NCI-H2171 treated with DMSO at 0.1 percent for 48 hours (cell line): ENCODE results near the gene SH3RF1.

Experiments used
- DNase-seq: peaks from one replicate; lab custom pipeline; 2025; lab: John Stamatoyannopoulos, UW

Gene SH3RF1

DNA sequence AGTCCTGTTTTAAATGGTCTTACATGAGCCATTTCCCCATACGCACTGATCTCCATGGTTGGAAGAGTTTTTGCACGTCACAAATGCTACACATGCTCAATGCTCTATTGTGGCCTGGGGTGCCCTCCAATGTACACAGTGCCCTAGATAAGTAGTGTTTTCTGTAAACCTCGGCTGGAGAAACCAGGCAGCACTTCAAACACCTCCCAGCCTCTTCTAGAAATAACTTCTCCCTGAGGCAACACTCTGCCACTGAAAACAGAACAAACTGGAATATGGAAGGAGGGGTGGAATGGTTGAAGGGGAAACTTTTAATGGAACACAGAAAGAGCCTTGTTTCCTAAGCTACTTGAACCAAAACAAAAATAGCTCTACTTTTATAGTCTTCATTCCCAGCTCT, 136.8 kb downstream of the SH3RF1 start:
- DNase-seq: no peak

DNA sequence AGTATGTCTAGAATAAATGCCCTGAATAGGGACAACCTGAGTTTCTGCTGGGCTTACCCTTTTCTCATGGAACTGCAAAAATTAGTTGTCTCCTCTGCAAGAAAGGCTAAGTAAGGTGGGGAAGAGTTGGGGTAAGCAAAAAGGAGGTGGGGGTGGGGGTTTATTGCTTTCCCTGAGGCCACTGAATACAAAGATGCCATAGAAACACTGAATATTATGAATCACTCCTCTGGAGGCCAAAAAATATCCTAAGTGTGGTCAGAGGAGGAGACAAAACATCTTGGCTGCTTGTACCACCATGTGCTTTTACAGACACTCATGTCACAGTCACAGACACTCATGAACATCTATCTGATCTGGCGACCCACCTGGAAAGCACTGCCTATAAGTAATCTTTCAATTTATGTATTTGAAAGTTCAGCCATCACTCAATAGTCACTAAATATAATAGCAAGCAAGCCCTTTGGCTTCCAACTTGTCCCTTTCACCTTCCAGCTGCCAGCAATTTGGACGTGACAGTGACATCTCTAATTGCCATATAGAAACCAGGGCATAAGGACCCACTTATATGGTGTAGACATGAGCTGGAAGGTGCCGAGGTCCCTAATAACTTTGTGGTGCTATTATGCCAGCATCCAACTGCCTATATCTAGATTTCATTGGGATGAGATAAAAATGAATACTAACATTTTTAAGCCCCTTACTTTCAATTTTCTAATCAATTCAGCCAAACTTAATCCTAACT, 138.0 kb downstream of the SH3RF1 start:
- DNase-seq: no peak

GRCh38 chr4:169131556-169132208, 139.1 kb downstream of the SH3RF1 start:
- DNase-seq: no peak

- DNase-seq: no peak
These were observed 141.9 kb downstream of the SH3RF1 start for GRCh38 chr4:169128902-169129301.

GRCh38 chr4:169127314-169127713, 143.4 kb downstream of the SH3RF1 start:
- no peak for DNase-seq

- DNase-seq: no peak
These were observed 146.1 kb downstream of the SH3RF1 start for GRCh38 chr4:169124661-169125060.

GRCh38 chr4:169122422-169122821, 148.3 kb downstream of the SH3RF1 start:
- no peak for DNase-seq

GRCh38 chr4:169121861-169122382, 148.8 kb downstream of the SH3RF1 start:
- DNase-seq: no peak

DNA sequence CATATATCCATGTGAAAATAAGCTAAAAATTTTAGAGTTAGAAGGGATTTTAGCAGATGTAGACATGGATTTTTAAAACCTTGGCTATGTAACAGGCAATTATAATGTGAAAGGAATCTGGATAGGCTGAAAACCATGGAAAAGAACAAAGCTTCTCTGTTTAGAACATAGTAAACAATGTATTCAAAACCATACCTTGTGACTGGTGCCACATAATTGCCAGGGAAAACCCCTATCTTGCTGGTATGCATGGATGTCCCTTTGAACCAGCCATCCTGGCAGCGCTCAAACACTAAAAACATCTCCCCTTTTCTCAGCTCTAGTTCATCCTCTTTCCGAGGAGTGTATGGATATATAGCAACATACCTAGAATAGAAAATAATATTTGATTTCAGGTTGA, 150.1 kb downstream of the SH3RF1 start:
- DNase-seq: no peak

DNA sequence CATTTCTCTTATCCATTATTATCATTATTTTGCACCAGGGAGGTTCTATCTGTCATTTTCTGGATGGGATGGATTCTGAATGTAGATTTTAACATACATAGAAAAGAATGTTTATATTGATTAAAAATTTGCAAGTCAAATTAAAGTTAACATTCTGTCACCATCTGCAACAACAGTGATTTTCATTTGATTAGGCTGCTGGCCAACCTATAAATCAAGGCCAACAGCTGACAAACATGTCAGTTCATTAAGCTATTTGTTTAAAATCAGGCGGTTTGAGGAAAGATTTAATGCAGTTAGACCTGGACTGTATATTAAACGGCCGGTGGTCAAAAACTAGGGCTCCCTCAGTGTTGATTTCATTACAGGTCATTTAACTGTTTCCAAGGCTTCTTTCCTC, 151.2 kb downstream of the SH3RF1 start:
- DNase-seq: no peak

GRCh38 chr4:169117591-169118081, 153.1 kb downstream of the SH3RF1 start:
- DNase-seq: no peak

- no peak for DNase-seq
These were observed 154.4 kb downstream of the SH3RF1 start for GRCh38 chr4:169116270-169116901.

DNA sequence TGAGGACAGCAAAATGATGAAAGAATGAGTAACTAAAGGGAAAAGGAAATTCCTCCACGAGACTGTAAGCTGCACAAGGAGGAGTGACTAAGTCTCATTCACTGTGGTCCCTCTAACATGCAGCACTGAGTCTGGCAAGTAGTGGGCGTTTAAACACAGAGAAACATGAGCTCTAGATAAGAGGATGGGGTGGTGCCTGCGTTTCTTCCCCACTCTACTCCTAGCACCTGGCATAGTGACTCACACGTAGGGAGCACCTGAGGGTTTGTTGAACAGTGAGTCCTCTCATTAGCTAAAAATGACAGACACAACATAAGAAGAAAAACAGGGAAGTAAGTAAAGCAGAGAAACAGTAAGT, 154.9 kb downstream of the SH3RF1 start:
- DNase-seq: no peak

- no peak for DNase-seq
These were observed 155.4 kb downstream of the SH3RF1 start for GRCh38 chr4:169115144-169115896.

DNA sequence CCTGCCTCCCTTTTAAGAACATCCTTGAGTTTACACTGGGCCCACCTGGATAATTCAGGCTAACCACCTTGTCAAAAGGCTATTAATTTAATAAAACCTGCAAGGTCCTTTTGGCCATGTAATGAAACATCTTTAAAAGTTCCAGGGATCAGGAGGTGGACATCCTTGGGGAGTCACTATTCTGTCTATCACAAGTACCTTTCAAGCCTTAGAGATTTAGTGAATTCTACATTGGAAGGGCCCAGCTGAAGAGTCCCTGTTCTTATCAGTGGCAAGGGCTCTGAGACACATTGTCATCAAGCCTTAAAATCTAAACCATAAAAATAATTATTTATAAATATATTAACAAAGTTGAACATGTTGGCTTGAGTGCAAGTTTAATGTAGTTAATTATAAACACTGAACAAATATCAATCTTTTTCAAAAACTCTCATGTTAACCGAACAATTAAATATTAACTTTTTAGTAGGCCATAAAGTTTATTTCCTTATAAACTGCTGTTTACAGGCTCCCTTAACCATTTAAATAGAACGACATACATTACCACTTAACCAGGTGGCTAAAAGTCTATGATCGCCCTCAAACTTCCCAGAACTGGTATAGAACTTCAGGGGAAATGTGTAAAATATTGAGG, 156.3 kb downstream of the SH3RF1 start:
- DNase-seq: no peak

DNA sequence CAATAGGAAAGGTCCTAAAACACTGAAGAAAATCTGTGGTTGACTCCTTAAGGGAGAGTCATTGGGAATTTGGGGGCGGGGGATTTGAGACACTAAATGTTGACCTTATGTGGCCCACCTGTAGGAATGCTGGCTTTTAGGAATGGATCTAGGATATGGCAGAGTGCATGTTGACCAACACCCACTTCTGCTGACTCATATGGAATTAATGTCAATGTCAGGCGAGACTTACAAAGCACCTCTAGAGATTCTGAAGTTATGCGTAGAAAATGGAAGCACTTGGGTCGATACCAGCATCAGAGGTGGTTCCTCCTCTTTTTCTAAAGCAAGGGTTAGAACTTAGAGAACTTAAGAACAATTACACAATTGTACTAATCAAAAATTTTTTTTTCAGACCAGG, 160.1 kb downstream of the SH3RF1 start:
- no peak for DNase-seq

DNA sequence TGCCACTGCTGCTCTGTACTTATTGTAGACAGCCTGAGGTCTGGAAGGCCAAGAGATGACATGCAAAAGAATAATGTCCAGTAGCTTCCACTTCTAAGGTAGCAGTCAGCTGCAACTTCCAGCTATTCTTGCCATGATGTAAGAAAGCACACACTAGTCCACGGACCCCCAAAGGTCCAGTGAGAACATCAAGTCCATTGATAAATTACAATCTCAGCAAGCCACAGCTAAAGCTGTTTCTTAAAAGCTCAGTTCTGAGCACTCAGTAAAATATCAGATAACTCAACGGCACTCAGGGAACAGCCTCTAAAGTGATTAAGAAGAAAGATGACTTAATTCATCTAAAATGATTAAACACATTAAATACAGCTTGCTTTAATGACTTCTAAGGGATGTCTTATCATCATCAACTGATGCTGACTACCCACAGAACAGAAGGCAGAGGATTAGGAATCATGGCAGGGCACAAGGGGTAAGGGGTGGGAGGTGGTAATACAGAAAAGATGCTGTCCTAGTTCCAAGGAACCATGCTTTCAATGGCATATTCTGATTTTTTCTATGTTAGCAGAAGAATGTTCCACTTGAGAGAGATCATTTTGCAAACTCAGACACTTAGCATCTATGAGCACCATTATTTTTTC, 161.6 kb downstream of the SH3RF1 start:
- DNase-seq: no peak

- DNase-seq: no peak
These were observed 162.5 kb downstream of the SH3RF1 start for GRCh38 chr4:169108303-169108702.

DNA sequence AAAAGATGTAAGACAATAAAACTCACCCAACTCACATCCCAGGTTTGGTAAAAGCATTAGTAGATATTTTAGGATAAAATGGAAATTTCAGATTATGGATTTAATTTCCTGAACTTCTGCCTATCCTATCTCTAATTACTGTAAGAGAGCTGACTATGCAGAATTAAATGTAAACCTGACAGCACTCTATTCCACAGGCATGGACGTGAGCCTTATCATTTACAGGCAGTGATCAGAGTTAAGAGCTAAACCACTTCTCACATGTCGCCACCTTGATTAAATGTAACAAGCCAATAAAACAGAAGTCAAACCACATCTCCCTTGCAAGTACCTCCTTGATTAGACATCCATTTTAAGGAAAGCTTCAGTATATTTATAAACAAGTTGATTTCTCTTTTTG, 163.2 kb downstream of the SH3RF1 start:
- no peak for DNase-seq

- no peak for DNase-seq
These were observed 164.0 kb downstream of the SH3RF1 start for GRCh38 chr4:169106696-169107229.

- DNase-seq: no peak
These were observed 165.1 kb downstream of the SH3RF1 start for GRCh38 chr4:169105620-169106019.
